Fibroblast of mammary gland (primary cell): ENCODE measurements around the gene KPNA6.
"Not testable (repeated sequence)": the region's sequence is repeated elsewhere in the genome, so short reads cannot be mapped to it uniquely, and the experiment has no call there.

ENCODE experiments used
- DNase-seq: peaks from one replicate; pipeline ENCODE4 v3.0.0-alpha.2; 2010; ENCODE audit warnings: low read depth
- H3K4me3 ChIP-seq: 2 replicates; pipeline ENCODE4 v1.5.1; 2011; ENCODE audit warnings: low read depth, mild to moderate bottlenecking, low read length, moderate library complexity; ENCODE audit not compliant: control insufficient read depth
- TF ChIP-seq, protein P1 (sequence below): conservative IDR thresholded peaks from 2 replicates; pipeline ENCODE4 v1.5.1; 2011; ENCODE audit warnings: low read depth, low read length, inconsistent platforms; ENCODE audit not compliant: control insufficient read depth, insufficient read depth

Gene KPNA6

GRCh38 chr1:32114420-32114819, 6.6 kb downstream of the KPNA6 start:
- DNase-seq = no peak
- no peak overlapping the region for H3K4me3 ChIP-seq
- TF ChIP-seq, protein P1, sequence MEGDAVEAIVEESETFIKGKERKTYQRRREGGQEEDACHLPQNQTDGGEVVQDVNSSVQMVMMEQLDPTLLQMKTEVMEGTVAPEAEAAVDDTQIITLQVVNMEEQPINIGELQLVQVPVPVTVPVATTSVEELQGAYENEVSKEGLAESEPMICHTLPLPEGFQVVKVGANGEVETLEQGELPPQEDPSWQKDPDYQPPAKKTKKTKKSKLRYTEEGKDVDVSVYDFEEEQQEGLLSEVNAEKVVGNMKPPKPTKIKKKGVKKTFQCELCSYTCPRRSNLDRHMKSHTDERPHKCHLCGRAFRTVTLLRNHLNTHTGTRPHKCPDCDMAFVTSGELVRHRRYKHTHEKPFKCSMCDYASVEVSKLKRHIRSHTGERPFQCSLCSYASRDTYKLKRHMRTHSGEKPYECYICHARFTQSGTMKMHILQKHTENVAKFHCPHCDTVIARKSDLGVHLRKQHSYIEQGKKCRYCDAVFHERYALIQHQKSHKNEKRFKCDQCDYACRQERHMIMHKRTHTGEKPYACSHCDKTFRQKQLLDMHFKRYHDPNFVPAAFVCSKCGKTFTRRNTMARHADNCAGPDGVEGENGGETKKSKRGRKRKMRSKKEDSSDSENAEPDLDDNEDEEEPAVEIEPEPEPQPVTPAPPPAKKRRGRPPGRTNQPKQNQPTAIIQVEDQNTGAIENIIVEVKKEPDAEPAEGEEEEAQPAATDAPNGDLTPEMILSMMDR = no peak

DNA sequence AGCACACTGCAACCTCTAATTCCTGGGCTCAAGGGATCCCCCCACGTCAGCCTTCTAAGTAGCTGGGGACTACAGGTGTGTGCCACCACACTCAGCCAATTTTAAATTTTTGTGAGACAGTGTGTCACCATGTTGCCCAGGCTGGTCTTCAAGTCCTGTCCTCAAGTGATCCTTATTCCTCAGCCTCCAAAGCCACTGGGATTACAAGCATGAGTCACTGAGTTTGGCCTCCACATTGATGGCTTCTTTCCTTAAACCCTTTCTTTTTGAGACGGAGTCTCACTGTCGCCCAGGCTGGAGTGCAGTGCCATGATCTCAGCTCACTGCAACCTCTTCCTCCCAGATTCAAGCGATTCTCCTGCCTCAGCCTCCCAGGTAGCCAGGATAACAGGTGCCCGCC, 7.6 kb downstream of the KPNA6 start:
- no peak overlapping the region for H3K4me3 ChIP-seq
- TF ChIP-seq, protein P1 = no peak
- DNase-seq = peak; percentile 64

- no peak overlapping the region for H3K4me3 ChIP-seq
- no peak for DNase-seq
Measured at GRCh38 chr1:32116531-32116930, 8.7 kb downstream of the KPNA6 start.

GRCh38 chr1:32122151-32122550, 14.3 kb downstream of the KPNA6 start:
- TF ChIP-seq, protein P1 = no peak
- no peak for DNase-seq
- H3K4me3 ChIP-seq = no peak overlapping the region

More at GRCh38 chr1:32116531-32116930, 8.7 kb downstream of the KPNA6 start:
- TF ChIP-seq, protein P1 = no peak

DNA sequence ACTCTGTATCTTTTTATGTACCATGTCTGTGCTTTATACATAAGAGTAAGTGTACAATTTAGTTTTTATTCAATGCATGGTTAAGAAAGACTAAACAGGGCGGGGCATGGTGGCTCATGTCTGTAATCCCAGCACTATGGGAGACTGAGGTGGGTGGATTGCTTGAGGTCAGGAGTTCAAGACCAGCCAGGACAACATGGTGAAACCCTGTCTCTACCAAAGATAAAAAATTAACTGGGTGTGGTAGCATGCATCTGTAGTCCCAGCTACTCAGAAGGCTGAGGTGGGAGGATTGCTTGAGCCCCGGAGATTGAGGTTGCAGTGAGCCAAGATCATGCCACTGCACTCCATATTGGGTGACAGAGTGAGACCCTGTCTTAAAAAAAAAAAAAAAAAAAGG, 15.5 kb downstream of the KPNA6 start:
- not testable (repeated sequence) for H3K4me3 ChIP-seq, DNase-seq

GRCh38 chr1:32125313-32125712, 17.5 kb downstream of the KPNA6 start:
- TF ChIP-seq, protein P1 = no peak
- DNase-seq = no peak
- H3K4me3 ChIP-seq = no peak overlapping the region

DNA sequence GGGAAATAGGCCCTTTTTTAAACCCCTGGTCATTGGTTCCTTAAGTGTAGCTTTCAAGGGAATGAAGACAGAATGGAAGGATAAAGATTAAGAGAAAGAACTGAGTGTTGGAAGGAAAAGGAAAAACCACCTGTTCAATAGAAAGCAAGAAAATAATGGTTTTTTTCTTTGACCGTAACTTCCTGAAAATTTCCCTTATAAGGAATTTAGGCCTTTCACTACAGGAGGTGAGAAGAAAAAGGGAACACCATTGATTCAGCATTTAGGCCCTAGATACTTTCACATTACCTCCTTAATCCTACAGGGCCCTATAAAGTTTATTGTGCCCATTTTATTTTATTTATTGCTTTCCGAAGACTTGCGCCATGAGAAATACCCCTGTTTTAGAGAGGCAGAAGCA, 18.9 kb downstream of the KPNA6 start:
- TF ChIP-seq, protein P1 = no peak
- no peak for DNase-seq
- no peak overlapping the region for H3K4me3 ChIP-seq
